IMR-90 (cell line): ENCODE results near the gene IKBKE. TPM values are rescaled to one million over a fixed set of nuclear protein-coding genes. Genes with fewer than 3 reads are reported as not detected.

Experiments used
- ATAC-seq: fragments of 200-7000 bp; cut with Tn5 transposase; 2 replicates; pipeline ENCODE4 v1.9.1; 2020; ENCODE audit warnings: low read depth, mild to moderate bottlenecking, moderate library complexity
- BruUV-seq: library from RNA; stranded (reverse); fragments of 400-500 nt; replicated peaks from 2 replicates; lab custom pipeline; 2021; lab: Mats Ljungman, UMichigan
- CTCF ChIA-PET: fragments of 300-600 bp; formaldehyde crosslinking; extraction: SDS; loops from one replicate; lab custom pipeline; 2021; ENCODE audit warnings: antibody characterized with exemption; lab: Yijun Ruan, JAX
- POLR2A ChIA-PET: fragments of 300-600 bp; sonication (Branson Sonifier 250); formaldehyde crosslinking; loops from one replicate; lab custom pipeline; 2022; ENCODE audit warnings: antibody characterized with exemption; ENCODE audit not compliant: unreplicated experiment; lab: Charles Lee
- DNase-seq: peaks from one replicate; pipeline ENCODE4 v3.0.0; 2013
- H2AFZ ChIP-seq: replicated peaks from 2 replicates; pipeline ENCODE3; 2013; ENCODE audit warnings: low read length, mild to moderate bottlenecking; ENCODE audit not compliant: poor library complexity
- H2AK5ac ChIP-seq: 2 replicates; pipeline ENCODE4 v1.6.1; 2013; ENCODE audit warnings: low read depth, low read length, inconsistent platforms
- H2AK9ac ChIP-seq: replicated peaks from 2 replicates; pipeline ENCODE3; 2013; ENCODE audit warnings: mild to moderate bottlenecking, low read depth, low read length, moderate library complexity; ENCODE audit not compliant: poor library complexity
- H2BK120ac ChIP-seq: 2 replicates; pipeline ENCODE4 v1.6.1; 2013; ENCODE audit warnings: low read depth, low read length, inconsistent platforms
- H2BK15ac ChIP-seq: 3 replicates; pipeline ENCODE4 v1.6.1; 2013; ENCODE audit warnings: low read depth, low read length, inconsistent platforms
- H2BK20ac ChIP-seq: 2 replicates; pipeline ENCODE4 v1.6.1; 2013; ENCODE audit warnings: low read depth, mild to moderate bottlenecking, inconsistent platforms, low read length, moderate library complexity
- H2BK5ac ChIP-seq: 2 replicates; pipeline ENCODE4 v1.6.1; 2013; ENCODE audit warnings: mild to moderate bottlenecking, low read depth, low read length, inconsistent platforms; ENCODE audit not compliant: poor library complexity, severe bottlenecking
- H3K14ac ChIP-seq: replicated peaks from 2 replicates; pipeline ENCODE4 v1.6.1; 2013; ENCODE audit warnings: low read depth, low read length, inconsistent platforms
- H3K18ac ChIP-seq: 2 replicates; pipeline ENCODE4 v1.6.1; 2013; ENCODE audit warnings: low read depth, low read length, control low read depth
- H3K23ac ChIP-seq: 2 replicates; pipeline ENCODE4 v1.6.1; 2013; ENCODE audit warnings: low read depth, low read length, inconsistent platforms
- H3K27ac ChIP-seq: 2 replicates; pipeline ENCODE4 v1.5.1; 2013; ENCODE audit warnings: mild to moderate bottlenecking, control low read depth, low read length; ENCODE audit not compliant: insufficient read depth
- H3K27me3 ChIP-seq: 2 replicates; pipeline ENCODE4 v1.6.1; 2013; ENCODE audit warnings: low read length; ENCODE audit not compliant: control insufficient read depth, insufficient read depth
- H3K36me3 ChIP-seq: 2 replicates; pipeline ENCODE4 v1.6.1; 2013; ENCODE audit warnings: low read length, mixed read lengths; ENCODE audit not compliant: control insufficient read depth, insufficient read depth
- H3K4ac ChIP-seq: 2 replicates; pipeline ENCODE4 v1.6.1; 2013; ENCODE audit warnings: low read depth, low read length, inconsistent platforms
- H3K4me1 ChIP-seq: 2 replicates; pipeline ENCODE4 v1.6.1; 2013; ENCODE audit warnings: low read length, mixed read lengths; ENCODE audit not compliant: control insufficient read depth, insufficient read depth
- H3K4me2 ChIP-seq: 2 replicates; pipeline ENCODE4 v1.6.1; 2013; ENCODE audit warnings: low read depth, mild to moderate bottlenecking, control low read depth, low read length, moderate library complexity
- H3K4me3 ChIP-seq: 2 replicates; pipeline ENCODE4 v1.5.1; 2013; ENCODE audit warnings: low read depth, mild to moderate bottlenecking, control low read depth, low read length, moderate library complexity; ENCODE audit not compliant: insufficient read depth
- H3K56ac ChIP-seq: 2 replicates; pipeline ENCODE4 v1.6.1; 2013; ENCODE audit warnings: low read length, inconsistent platforms; ENCODE audit not compliant: insufficient read depth; ENCODE audit errors: extremely low read depth
- H3K79me1 ChIP-seq, 2 experiments: 2 replicates each; pipeline ENCODE4 v1.6.1; 2013; ENCODE audit warnings: low read length in 2 of 2, inconsistent platforms in 1 of 2, low read depth in 1 of 2
- H3K9ac ChIP-seq: 2 replicates; pipeline ENCODE4 v1.6.1; 2013; ENCODE audit warnings: low read depth, low read length, control low read depth
- H3K9me1 ChIP-seq: 2 replicates; pipeline ENCODE4 v1.6.1; 2013; ENCODE audit warnings: low read length, inconsistent platforms; ENCODE audit not compliant: insufficient read depth
- H3K9me3 ChIP-seq: 2 replicates; pipeline ENCODE4 v1.6.1; 2013; ENCODE audit warnings: low read length; ENCODE audit not compliant: control insufficient read depth, insufficient read depth
- H4K20me1 ChIP-seq: 2 replicates; pipeline ENCODE4 v1.6.1; 2013; ENCODE audit warnings: low read length, inconsistent platforms; ENCODE audit not compliant: insufficient read depth
- H4K5ac ChIP-seq: 2 replicates; pipeline ENCODE4 v1.6.1; 2013; ENCODE audit warnings: mild to moderate bottlenecking, low read depth, low read length, control low read depth
- H4K8ac ChIP-seq, 2 experiments: 2 replicates each; pipeline ENCODE4 v1.6.1; 2013; ENCODE audit warnings: low read depth in 2 of 2, low read length in 2 of 2, control low read depth in 1 of 2, inconsistent platforms in 1 of 2
- H4K91ac ChIP-seq: 2 replicates; pipeline ENCODE4 v1.6.1; 2013; ENCODE audit warnings: low read depth, low read length, inconsistent platforms; ENCODE audit not compliant: insufficient read depth
- BHLHE40 ChIP-seq: fragments of 150-350 bp; IDR thresholded peaks from 2 replicates; pipeline ENCODE4 v1.6.1; 2016; ENCODE audit warnings: mild to moderate bottlenecking, low read depth, low read length
- CEBPB ChIP-seq: IDR thresholded peaks from 2 replicates; pipeline ENCODE4 v1.6.1; 2012; ENCODE audit warnings: low read depth, low read length, improper control_type of control experiment
- CHD1 ChIP-seq: IDR thresholded peaks from 2 replicates; pipeline ENCODE4 v1.6.1; 2012; ENCODE audit warnings: low read depth, low read length, improper control_type of control experiment
- CTCF ChIP-seq: conservative IDR thresholded peaks from 2 replicates; pipeline ENCODE4 v1.5.1; 2012; ENCODE audit warnings: mild to moderate bottlenecking, low read depth, low read length, improper control_type of control experiment
- FOS ChIP-seq: fragments of 150-350 bp; IDR thresholded peaks from 2 replicates; pipeline ENCODE4 v1.6.1; 2016; ENCODE audit warnings: low read depth, low read length
- MAFK ChIP-seq: IDR thresholded peaks from 2 replicates; pipeline ENCODE4 v1.6.1; 2012; ENCODE audit warnings: low read depth, low read length, improper control_type of control experiment
- MAZ ChIP-seq: IDR thresholded peaks from 2 replicates; pipeline ENCODE4 v1.6.1; 2012; ENCODE audit warnings: low read depth, mild to moderate bottlenecking, low read length, improper control_type of control experiment, moderate library complexity, borderline replicate concordance
- MXI1 ChIP-seq: IDR thresholded peaks from 2 replicates; pipeline ENCODE4 v1.6.1; 2012; ENCODE audit warnings: low read depth, mild to moderate bottlenecking, low read length, moderate library complexity, borderline replicate concordance
- NFE2L2 ChIP-seq: fragments of 150-350 bp; IDR thresholded peaks from 2 replicates; pipeline ENCODE4 v1.6.1; 2016; ENCODE audit warnings: low read depth, mild to moderate bottlenecking, low read length
- POLR2A ChIP-seq: IDR thresholded peaks from 2 replicates; pipeline ENCODE4 v1.6.1; 2012; ENCODE audit warnings: mild to moderate bottlenecking, low read depth, low read length
- RAD21 ChIP-seq: IDR thresholded peaks from 2 replicates; pipeline ENCODE4 v1.6.1; 2012; ENCODE audit warnings: low read length, improper control_type of control experiment
- RCOR1 ChIP-seq: IDR thresholded peaks from 2 replicates; pipeline ENCODE4 v1.6.1; 2012; ENCODE audit warnings: mild to moderate bottlenecking, low read length, improper control_type of control experiment; ENCODE audit not compliant: insufficient replicate concordance
- RFX5 ChIP-seq: IDR thresholded peaks from 2 replicates; pipeline ENCODE4 v1.8.0; 2012; ENCODE audit warnings: low read depth, mild to moderate bottlenecking, low read length, moderate library complexity
- SMC3 ChIP-seq: fragments of 150-350 bp; IDR thresholded peaks from 2 replicates; pipeline ENCODE4 v1.6.1; 2016; ENCODE audit warnings: low read depth, mild to moderate bottlenecking, antibody characterized with exemption, low read length, moderate library complexity
- WGBS, 2 experiments: methylation state at CpG; one replicate each; pipeline versions ENCODE4 v1.1.5 to v1.1.7; 2013; ENCODE audit warnings: missing lambda C conversion rate in 2 of 2; ENCODE audit not compliant: insufficient read length in 1 of 2; ENCODE audit errors: extremely low coverage in 2 of 2; 5-methylcytosine and 5-hydroxymethylcytosine counted together
- dilution Hi-C: fragments of 300-500 bp; cut with HindIII; formaldehyde crosslinking; loops from one replicate; pipeline ENCODE4 v1.14.3; 2018; ENCODE audit warnings: low sequenced_read_pairs; ENCODE audit not compliant: unreplicated experiment
- in situ Hi-C: fragments of 300-500 bp; cut with MboI; formaldehyde crosslinking; loops from 3 replicates; pipeline ENCODE4 v1.14.3; 2019; ENCODE audit warnings: low sequenced_read_pairs, inconsistent platforms, mixed read lengths
- intact Hi-C: fragments of 100-400 bp; cut with micrococcal nuclease; formaldehyde crosslinking; loops from 2 replicates; pipeline ENCODE4 v1.10.0; 2022
- polyA plus RNA-seq, 3 experiments: library from polyadenylated mRNA; depleted of rRNA; stranded (reverse); fragments of >200 nt; gene quantifications; 2 replicates each; pipeline ENCODE4 v1.2.3, GENCODE V29; 2012; ENCODE audit warnings: low replicate concordance in 1 of 3
- total RNA-seq: library from RNA; depleted of rRNA; stranded (reverse); fragments of >200 nt; gene quantifications from 2 replicates; pipeline ENCODE4 v1.2.3, GENCODE V29; 2012
- TF ChIP-seq, protein P1 (sequence below): fragments of 150-350 bp; IDR thresholded peaks from 2 replicates; pipeline ENCODE4 v1.6.1; 2016; ENCODE audit warnings: low read depth, mild to moderate bottlenecking, low read length, moderate library complexity, borderline replicate concordance
- TF ChIP-seq, protein P2 (sequence below): fragments of 150-350 bp; IDR thresholded peaks from 2 replicates; pipeline ENCODE4 v1.6.1; 2017; ENCODE audit warnings: mild to moderate bottlenecking, antibody characterized with exemption, low read length, low read depth

IKBKE gene
- total and polyA plus RNA-seq, 2 of the 4 experiments (the other 2 are of a cell fraction) = 20.3 to 24.0 TPM

GRCh38 chr1:206501881-206502280 is 31.6 kb downstream of the IKBKE start:
- Histone ChIP-seq H3K79me1 (peaks cover 0 to 5% of the 10 kb centered on the region in 2 experiments; a peak in 1 of 4 replicates), H2AK5ac (peak overlapping the region; percentile 77), H2BK120ac (peak overlapping the region; percentile 72), H3K4me3 (no peak overlapping the region), H2BK5ac (peak overlapping the region; percentile 30), H3K36me3 (peaks cover 2% of the 10 kb centered on the region; the same call in 1 of the 2 replicates), H3K56ac (no peak overlapping the region), H4K5ac (peak overlapping the region; percentile 8; the same call in 1 of the 2 replicates), H3K27ac (peak overlapping the region; percentile 42; the same call in 1 of the 2 replicates), H3K4me1 (peaks cover 20% of the 10 kb centered on the region), H4K8ac (peak overlapping the region in 1 of 2 experiments; percentile 48; a peak in 2 of 4 replicates), H2AK9ac (peak overlapping the region; percentile 38), H3K27me3 (no peaks in the 10 kb centered on the region), H4K20me1 (0 out of 2 replicates have a peak, but pooled peaks cover 3% of the 10 kb centered on the region), H3K14ac (peak overlapping the region; percentile 77), H3K9me3 (no peaks in the 10 kb centered on the region), H4K91ac (peak overlapping the region; percentile 91), H3K9me1 (peaks cover 21% of the 10 kb centered on the region), H3K23ac (peak overlapping the region; percentile 63; the same call in 1 of the 2 replicates), H3K4ac (peak overlapping the region; percentile 76), H2BK15ac (peak overlapping the region; percentile 56; the same call in 2 of the 3 replicates), H2BK20ac (peak overlapping the region; percentile 66), H2AFZ (no peak overlapping the region), H3K18ac (no peak overlapping the region), H3K9ac (0 out of 2 replicates have a peak overlapping the region, but pooled peaks have one; percentile 2), H3K4me2 (no peak overlapping the region; the same call in 1 of the 2 replicates)
- ATAC-seq (no peak), DNase-seq (no peak)
- in situ Hi-C loops = no loop called here
- TF ChIP-seq RAD21 (no peak), CEBPB (no peak), POLR2A (no peak), BHLHE40 (no peak), SMC3 (no peak), FOS (no peak), MAZ (no peak), MAFK (no peak), CHD1 (no peak), MXI1 (no peak), NFE2L2 (no peak), RFX5 (no peak), RCOR1 (no peak), CTCF (no peak)
- TF ChIP-seq, protein P1, sequence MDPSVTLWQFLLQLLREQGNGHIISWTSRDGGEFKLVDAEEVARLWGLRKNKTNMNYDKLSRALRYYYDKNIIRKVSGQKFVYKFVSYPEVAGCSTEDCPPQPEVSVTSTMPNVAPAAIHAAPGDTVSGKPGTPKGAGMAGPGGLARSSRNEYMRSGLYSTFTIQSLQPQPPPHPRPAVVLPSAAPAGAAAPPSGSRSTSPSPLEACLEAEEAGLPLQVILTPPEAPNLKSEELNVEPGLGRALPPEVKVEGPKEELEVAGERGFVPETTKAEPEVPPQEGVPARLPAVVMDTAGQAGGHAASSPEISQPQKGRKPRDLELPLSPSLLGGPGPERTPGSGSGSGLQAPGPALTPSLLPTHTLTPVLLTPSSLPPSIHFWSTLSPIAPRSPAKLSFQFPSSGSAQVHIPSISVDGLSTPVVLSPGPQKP = no peak
- TF ChIP-seq, protein P2, sequence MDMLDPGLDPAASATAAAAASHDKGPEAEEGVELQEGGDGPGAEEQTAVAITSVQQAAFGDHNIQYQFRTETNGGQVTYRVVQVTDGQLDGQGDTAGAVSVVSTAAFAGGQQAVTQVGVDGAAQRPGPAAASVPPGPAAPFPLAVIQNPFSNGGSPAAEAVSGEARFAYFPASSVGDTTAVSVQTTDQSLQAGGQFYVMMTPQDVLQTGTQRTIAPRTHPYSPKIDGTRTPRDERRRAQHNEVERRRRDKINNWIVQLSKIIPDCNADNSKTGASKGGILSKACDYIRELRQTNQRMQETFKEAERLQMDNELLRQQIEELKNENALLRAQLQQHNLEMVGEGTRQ = no peak
- WGBS, 2 experiments = no CpG with 5 or more reads among the region's 5 CpGs
- dilution Hi-C loops = no loop called here
- no TSS peak for BruUV-seq
- intact Hi-C loops = loop anchor here (2.0 kb wide), 1 partner anchor 21 kb away; no protein-coding TSS in a partner anchor
- CTCF ChIA-PET = interaction anchor here (0.7 to 0.8 kb wide), 3 partner anchors 14 to 82 kb away, joined by 3 read pairs; no protein-coding TSS in a partner anchor
- POLR2A ChIA-PET = no interaction called here
